Astrocyte (in vitro differentiated cells and primary cell): ENCODE results near the gene ZBTB21. TPM values are rescaled to one million over a fixed set of nuclear protein-coding genes. Genes with fewer than 3 reads are reported as not detected.

Source experiments
- DNase-seq: peaks from one replicate; pipeline ENCODE4 v3.0.0-alpha.2; 2010; ENCODE audit warnings: low read depth
- FAIRE-seq: peaks from 2 replicates; lab custom pipeline; 2011; peaks lifted over from hg19 to GRCh38; lab: Jason Lieb, UNC
- H2AFZ ChIP-seq: 2 replicates; pipeline ENCODE4 v1.6.0; 2012; ENCODE audit warnings: low read depth, low read length, inconsistent platforms
- H3K27ac ChIP-seq: 2 replicates; pipeline ENCODE4 v1.5.1; 2011; ENCODE audit warnings: low read depth, low read length, inconsistent platforms
- H3K27me3 ChIP-seq: 2 replicates; pipeline ENCODE4 v1.6.0; 2011; ENCODE audit warnings: low read length, inconsistent platforms; ENCODE audit not compliant: insufficient read depth
- H3K36me3 ChIP-seq: 2 replicates; pipeline ENCODE4 v1.5.1; 2011; ENCODE audit warnings: low read length, inconsistent platforms; ENCODE audit not compliant: insufficient read depth
- H3K4me1 ChIP-seq: 2 replicates; pipeline ENCODE4 v1.5.1; 2011; ENCODE audit warnings: low read length, inconsistent platforms; ENCODE audit not compliant: insufficient read depth
- H3K4me2 ChIP-seq: 2 replicates; pipeline ENCODE4 v1.6.0; 2012; ENCODE audit warnings: low read length, inconsistent platforms
- H3K4me3 ChIP-seq: 2 replicates; pipeline ENCODE4 v1.5.1; 2011; ENCODE audit warnings: low read depth, mild to moderate bottlenecking, low read length, inconsistent platforms; ENCODE audit not compliant: insufficient read depth
- H3K79me2 ChIP-seq: 2 replicates; pipeline ENCODE4 v1.6.0; 2012; ENCODE audit warnings: mild to moderate bottlenecking, low read length, inconsistent platforms; ENCODE audit not compliant: insufficient read depth
- H3K9ac ChIP-seq: 2 replicates; pipeline ENCODE4 v1.6.0; 2012; ENCODE audit warnings: mild to moderate bottlenecking, low read length, inconsistent platforms
- H3K9me3 ChIP-seq: 2 replicates; pipeline ENCODE4 v1.5.1; 2012; ENCODE audit warnings: low read depth, mild to moderate bottlenecking, low read length, inconsistent platforms; ENCODE audit not compliant: insufficient read depth
- H4K20me1 ChIP-seq: 2 replicates; pipeline ENCODE4 v1.6.0; 2012; ENCODE audit warnings: low read length, inconsistent platforms; ENCODE audit not compliant: insufficient read depth
- H3K27ac Mint-ChIP-seq: one replicate; pipeline ENCODE4 v1.8.0; 2021; ENCODE audit warnings: mild to moderate bottlenecking, mixed read lengths; ENCODE audit not compliant: unreplicated experiment
- H3K27me3 Mint-ChIP-seq: one replicate; pipeline ENCODE4 v1.8.0; 2021; ENCODE audit warnings: low read depth, mixed read lengths; ENCODE audit not compliant: unreplicated experiment
- H3K36me3 Mint-ChIP-seq: one replicate; pipeline ENCODE4 v1.8.0; 2021; ENCODE audit warnings: low read depth, mixed read lengths; ENCODE audit not compliant: unreplicated experiment
- H3K4me1 Mint-ChIP-seq: one replicate; pipeline ENCODE4 v1.8.0; 2021; ENCODE audit warnings: low read depth, mixed read lengths; ENCODE audit not compliant: unreplicated experiment
- H3K4me3 Mint-ChIP-seq: one replicate; pipeline ENCODE4 v1.8.0; 2021; ENCODE audit warnings: mild to moderate bottlenecking, moderate library complexity, mixed read lengths; ENCODE audit not compliant: unreplicated experiment
- H3K9me3 Mint-ChIP-seq: one replicate; pipeline ENCODE4 v1.8.0; 2021; ENCODE audit warnings: mild to moderate bottlenecking, mixed read lengths; ENCODE audit not compliant: unreplicated experiment
- CTCF ChIP-seq: IDR thresholded peaks from 2 replicates; pipeline ENCODE4 v1.5.1; 2011; ENCODE audit warnings: low read depth, mild to moderate bottlenecking, inconsistent platforms, low read length, moderate library complexity; ENCODE audit not compliant: insufficient read depth
- EZH2 ChIP-seq: IDR thresholded peaks from 2 replicates; pipeline ENCODE4 v1.6.1; 2012; ENCODE audit warnings: mild to moderate bottlenecking, low read length, inconsistent platforms; ENCODE audit not compliant: insufficient read depth
- total RNA-seq: library from RNA; stranded (reverse); gene quantifications from 2 replicates; pipeline ENCODE4 v1.2.1, GENCODE V29; 2021

ZBTB21 gene
- total RNA-seq, 1 donor from 2014 or later: 20.5 TPM

GRCh38 chr21:41975391-41976272 is 34.5 kb downstream of the ZBTB21 start:
- Histone ChIP-seq H3K79me2 (no peaks in the 10 kb centered on the region), H3K27me3 (peaks cover 2% of the 10 kb centered on the region), H3K9ac (no peak overlapping the region), H3K9me3 (peaks cover 4% of the 10 kb centered on the region), H2AFZ (no peak overlapping the region), H3K4me2 (no peak overlapping the region), H4K20me1 (no peaks in the 10 kb centered on the region), H3K4me3 (no peak overlapping the region), H3K36me3 (no peaks in the 10 kb centered on the region), H3K27ac (no peak overlapping the region), H3K4me1 (no peaks in the 10 kb centered on the region)
- no peak for TF ChIP-seq EZH2
- no peak for TF ChIP-seq CTCF
- no peaks in the 10 kb centered on the region for H3K36me3 Mint-ChIP-seq
- H3K27me3 Mint-ChIP-seq: peaks cover 5% of the 10 kb centered on the region
- H3K4me1 Mint-ChIP-seq: no peaks in the 10 kb centered on the region
- H3K27ac Mint-ChIP-seq: no peak overlapping the region
- no peak overlapping the region for H3K4me3 Mint-ChIP-seq
- DNase-seq (no peak), FAIRE-seq (no peak)
- peaks cover 4% of the 10 kb centered on the region for H3K9me3 Mint-ChIP-seq

GRCh38 chr21:41974752-41975053 is 35.5 kb downstream of the ZBTB21 start:
- no peaks in the 10 kb centered on the region for H3K27me3 ChIP-seq
- H3K36me3 Mint-ChIP-seq: no peaks in the 10 kb centered on the region
- no peak overlapping the region for H3K4me3 Mint-ChIP-seq
- no peak overlapping the region for H2AFZ ChIP-seq
- no peaks in the 10 kb centered on the region for H3K4me1 ChIP-seq
- H3K36me3 ChIP-seq: no peaks in the 10 kb centered on the region
- H3K27ac ChIP-seq: no peak overlapping the region
- H3K27me3 Mint-ChIP-seq: peaks cover 5% of the 10 kb centered on the region
- H3K4me1 Mint-ChIP-seq: no peaks in the 10 kb centered on the region
- TF ChIP-seq CTCF: no peak
- TF ChIP-seq EZH2: no peak
- peaks cover 4% of the 10 kb centered on the region for H3K9me3 Mint-ChIP-seq
- no peak overlapping the region for H3K27ac Mint-ChIP-seq
- no peaks in the 10 kb centered on the region for H3K79me2 ChIP-seq
- no peaks in the 10 kb centered on the region for H4K20me1 ChIP-seq
- FAIRE-seq (no peak), DNase-seq (no peak)
- no peak overlapping the region for H3K4me3 ChIP-seq
- peaks cover under 1% of the 10 kb centered on the region for H3K9me3 ChIP-seq
- no peak overlapping the region for H3K4me2 ChIP-seq
- H3K9ac ChIP-seq: no peak overlapping the region
